Panc1 (cell line): Measurements from ENCODE around the gene GLE1. TPM values are rescaled to one million over a fixed set of nuclear protein-coding genes. Genes with fewer than 3 reads are reported as not detected.

Experiments
- ATAC-seq: fragments of 200-7000 bp; cut with Tn5 transposase; 2 replicates; pipeline ENCODE4 v1.9.1; 2020; ENCODE audit warnings: mild to moderate bottlenecking, moderate library complexity
- BruUV-seq: library from RNA; stranded (reverse); fragments of 400-500 nt; replicated peaks from 2 replicates; lab custom pipeline; 2021; lab: Mats Ljungman, UMichigan
- CTCF ChIA-PET: fragments of 300-600 bp; sonication (Branson Sonifier 250); formaldehyde crosslinking; loops from one replicate; lab custom pipeline; 2022; ENCODE audit warnings: antibody characterized with exemption; lab: Charles Lee
- POLR2A ChIA-PET: fragments of 300-600 bp; sonication (Branson Sonifier 250); formaldehyde crosslinking; loops from one replicate; lab custom pipeline; 2022; ENCODE audit warnings: antibody characterized with exemption; lab: Charles Lee
- DNase-seq: peaks from one replicate; pipeline ENCODE4 v3.0.0-alpha.2; 2010; ENCODE audit warnings: low read depth, low spot score
- H3K27ac ChIP-seq: 2 replicates; pipeline ENCODE4 v1.5.1; 2011; ENCODE audit warnings: mild to moderate bottlenecking, low read length, inconsistent platforms
- H3K27me3 ChIP-seq: fragments of 200-500 bp; sonication (Bioruptor generic); 2 replicates; pipeline ENCODE4 v1.6.0; 2014; ENCODE audit warnings: low read length, inconsistent platforms; ENCODE audit not compliant: control insufficient read depth, insufficient read depth
- H3K36me3 ChIP-seq: fragments of 200-500 bp; sonication (Bioruptor generic); 2 replicates; pipeline ENCODE4 v1.5.1; 2014; ENCODE audit warnings: inconsistent platforms, mild to moderate bottlenecking, low read length, moderate library complexity; ENCODE audit not compliant: control insufficient read depth, insufficient read depth
- H3K4me1 ChIP-seq: 2 replicates; pipeline ENCODE4 v1.5.1; 2011; ENCODE audit warnings: inconsistent platforms, mild to moderate bottlenecking, low read length, moderate library complexity; ENCODE audit not compliant: control insufficient read depth, insufficient read depth
- H3K4me3 ChIP-seq, 2 experiments: 2 replicates each; pipeline ENCODE4 v1.5.1; 2011 to 2012; ENCODE audit warnings: low read depth in 2 of 2, low read length in 2 of 2, mild to moderate bottlenecking in 2 of 2, inconsistent platforms in 1 of 2, moderate library complexity in 1 of 2
- H3K9me3 ChIP-seq: fragments of 200-500 bp; sonication (Bioruptor generic); 2 replicates; pipeline ENCODE4 v1.5.1; 2014; ENCODE audit warnings: low read depth, mild to moderate bottlenecking, inconsistent platforms, low read length, moderate library complexity; ENCODE audit not compliant: control insufficient read depth, insufficient read depth
- POLR2AphosphoS5 ChIP-seq: IDR thresholded peaks from 2 replicates; pipeline ENCODE4 v1.6.1; 2012; ENCODE audit warnings: mild to moderate bottlenecking, low read depth, low read length, moderate library complexity
- SIN3A ChIP-seq: IDR thresholded peaks from 2 replicates; pipeline ENCODE4 v1.6.1; 2012; ENCODE audit warnings: low read depth, mild to moderate bottlenecking, low read length, moderate library complexity, borderline replicate concordance; ENCODE audit not compliant: insufficient read depth
- TCF7L2 ChIP-seq: IDR thresholded peaks from 2 replicates; pipeline ENCODE4 v1.6.1; 2011; ENCODE audit warnings: mild to moderate bottlenecking, low read depth, low read length, inconsistent platforms
- in situ Hi-C: cut with HindIII; loops from 2 replicates; pipeline ENCODE4 v1.10.0; 2016; ENCODE audit warnings: low sequenced_read_pairs, low pct_unique_long_range_greater_than_20kb
- intact Hi-C: fragments of 100-400 bp; cut with micrococcal nuclease; formaldehyde crosslinking; loops from one replicate; pipeline ENCODE4 v1.10.0; 2022; ENCODE audit not compliant: unreplicated experiment
- total RNA-seq: library from RNA; stranded (reverse); gene quantifications from one replicate; pipeline ENCODE4 v1.2.1, GENCODE V29; 2021; ENCODE audit not compliant: unreplicated experiment
- TF ChIP-seq, protein P1 (sequence below), 2 experiments: IDR thresholded peaks; 2 replicates each; pipeline ENCODE4 v1.6.1; 2011 to 2012; ENCODE audit warnings: low read depth in 2 of 2, control low read depth in 1 of 2, low read length in 1 of 2, mild to moderate bottlenecking in 1 of 2, moderate library complexity in 1 of 2; ENCODE audit not compliant: insufficient read depth in 1 of 2
- TF ChIP-seq, protein P2 (sequence below): fragments of 450-650 bp; IDR thresholded peaks from 2 replicates; pipeline ENCODE4 v1.5.1; 2017; ENCODE audit warnings: mild to moderate bottlenecking

GLE1 gene
- total RNA-seq, 1 experiment from 2014 or later = 25.9 TPM

DNA sequence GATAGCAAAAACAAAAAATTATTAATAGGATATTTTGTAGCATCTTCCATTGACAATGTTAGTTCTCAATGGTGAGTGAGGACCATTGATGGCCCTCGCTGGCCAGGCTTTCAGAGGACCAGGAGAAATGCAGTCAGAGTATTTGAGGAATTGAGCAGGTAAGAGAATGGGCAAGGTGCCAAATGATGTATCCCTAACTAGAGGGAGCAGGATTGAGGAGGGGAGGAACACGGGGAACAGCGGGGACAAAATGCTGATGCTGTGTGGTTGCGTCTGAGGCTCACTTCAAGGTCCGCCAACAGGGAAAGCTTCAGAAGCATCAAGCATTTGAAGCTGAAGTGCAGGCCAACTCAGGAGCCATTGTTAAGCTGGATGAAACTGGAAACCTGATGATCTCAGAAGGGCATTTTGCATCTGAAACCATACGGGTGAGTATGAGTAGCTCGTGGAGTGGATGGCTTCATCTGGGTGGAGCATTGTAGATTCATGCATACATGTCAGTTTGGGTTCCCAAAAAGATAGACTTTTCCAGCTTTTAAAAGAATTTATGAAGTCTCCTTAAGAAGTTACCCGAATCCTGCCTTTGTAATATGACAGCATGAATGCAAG is 64.1 kb downstream of the GLE1 start:
- DNase-seq (no peak), ATAC-seq (no peak)
- intact Hi-C loops (no loop called here), in situ Hi-C loops (no loop called here)
- no TSS peak for BruUV-seq
- H3K4me3 ChIP-seq = no peak overlapping the region
- TF ChIP-seq SIN3A (no peak), POLR2AphosphoS5 (no peak), TCF7L2 (no peak)
- TF ChIP-seq, protein P1, sequence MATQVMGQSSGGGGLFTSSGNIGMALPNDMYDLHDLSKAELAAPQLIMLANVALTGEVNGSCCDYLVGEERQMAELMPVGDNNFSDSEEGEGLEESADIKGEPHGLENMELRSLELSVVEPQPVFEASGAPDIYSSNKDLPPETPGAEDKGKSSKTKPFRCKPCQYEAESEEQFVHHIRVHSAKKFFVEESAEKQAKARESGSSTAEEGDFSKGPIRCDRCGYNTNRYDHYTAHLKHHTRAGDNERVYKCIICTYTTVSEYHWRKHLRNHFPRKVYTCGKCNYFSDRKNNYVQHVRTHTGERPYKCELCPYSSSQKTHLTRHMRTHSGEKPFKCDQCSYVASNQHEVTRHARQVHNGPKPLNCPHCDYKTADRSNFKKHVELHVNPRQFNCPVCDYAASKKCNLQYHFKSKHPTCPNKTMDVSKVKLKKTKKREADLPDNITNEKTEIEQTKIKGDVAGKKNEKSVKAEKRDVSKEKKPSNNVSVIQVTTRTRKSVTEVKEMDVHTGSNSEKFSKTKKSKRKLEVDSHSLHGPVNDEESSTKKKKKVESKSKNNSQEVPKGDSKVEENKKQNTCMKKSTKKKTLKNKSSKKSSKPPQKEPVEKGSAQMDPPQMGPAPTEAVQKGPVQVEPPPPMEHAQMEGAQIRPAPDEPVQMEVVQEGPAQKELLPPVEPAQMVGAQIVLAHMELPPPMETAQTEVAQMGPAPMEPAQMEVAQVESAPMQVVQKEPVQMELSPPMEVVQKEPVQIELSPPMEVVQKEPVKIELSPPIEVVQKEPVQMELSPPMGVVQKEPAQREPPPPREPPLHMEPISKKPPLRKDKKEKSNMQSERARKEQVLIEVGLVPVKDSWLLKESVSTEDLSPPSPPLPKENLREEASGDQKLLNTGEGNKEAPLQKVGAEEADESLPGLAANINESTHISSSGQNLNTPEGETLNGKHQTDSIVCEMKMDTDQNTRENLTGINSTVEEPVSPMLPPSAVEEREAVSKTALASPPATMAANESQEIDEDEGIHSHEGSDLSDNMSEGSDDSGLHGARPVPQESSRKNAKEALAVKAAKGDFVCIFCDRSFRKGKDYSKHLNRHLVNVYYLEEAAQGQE (IDR thresholded peaks at IDR 0.05; ENCODE audit: insufficient read depth in 1 of 2, low read depth in 2 of 2, low read length in 1 of 2) = no peak
- TF ChIP-seq, protein P2, sequence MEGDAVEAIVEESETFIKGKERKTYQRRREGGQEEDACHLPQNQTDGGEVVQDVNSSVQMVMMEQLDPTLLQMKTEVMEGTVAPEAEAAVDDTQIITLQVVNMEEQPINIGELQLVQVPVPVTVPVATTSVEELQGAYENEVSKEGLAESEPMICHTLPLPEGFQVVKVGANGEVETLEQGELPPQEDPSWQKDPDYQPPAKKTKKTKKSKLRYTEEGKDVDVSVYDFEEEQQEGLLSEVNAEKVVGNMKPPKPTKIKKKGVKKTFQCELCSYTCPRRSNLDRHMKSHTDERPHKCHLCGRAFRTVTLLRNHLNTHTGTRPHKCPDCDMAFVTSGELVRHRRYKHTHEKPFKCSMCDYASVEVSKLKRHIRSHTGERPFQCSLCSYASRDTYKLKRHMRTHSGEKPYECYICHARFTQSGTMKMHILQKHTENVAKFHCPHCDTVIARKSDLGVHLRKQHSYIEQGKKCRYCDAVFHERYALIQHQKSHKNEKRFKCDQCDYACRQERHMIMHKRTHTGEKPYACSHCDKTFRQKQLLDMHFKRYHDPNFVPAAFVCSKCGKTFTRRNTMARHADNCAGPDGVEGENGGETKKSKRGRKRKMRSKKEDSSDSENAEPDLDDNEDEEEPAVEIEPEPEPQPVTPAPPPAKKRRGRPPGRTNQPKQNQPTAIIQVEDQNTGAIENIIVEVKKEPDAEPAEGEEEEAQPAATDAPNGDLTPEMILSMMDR = no peak
- H3K36me3 ChIP-seq = peaks cover 11% of the 10 kb centered on the region
- no peak overlapping the region for H3K27ac ChIP-seq
- CTCF ChIA-PET = interaction anchor here (0.5 kb wide), 1 partner anchor 13 kb away, joined by 5 read pairs; no protein-coding TSS in a partner anchor
- H3K9me3 ChIP-seq = no peaks in the 10 kb centered on the region
- no peaks in the 10 kb centered on the region for H3K4me1 ChIP-seq
- H3K27me3 ChIP-seq = no peaks in the 10 kb centered on the region
- POLR2A ChIA-PET = no interaction called here

DNA sequence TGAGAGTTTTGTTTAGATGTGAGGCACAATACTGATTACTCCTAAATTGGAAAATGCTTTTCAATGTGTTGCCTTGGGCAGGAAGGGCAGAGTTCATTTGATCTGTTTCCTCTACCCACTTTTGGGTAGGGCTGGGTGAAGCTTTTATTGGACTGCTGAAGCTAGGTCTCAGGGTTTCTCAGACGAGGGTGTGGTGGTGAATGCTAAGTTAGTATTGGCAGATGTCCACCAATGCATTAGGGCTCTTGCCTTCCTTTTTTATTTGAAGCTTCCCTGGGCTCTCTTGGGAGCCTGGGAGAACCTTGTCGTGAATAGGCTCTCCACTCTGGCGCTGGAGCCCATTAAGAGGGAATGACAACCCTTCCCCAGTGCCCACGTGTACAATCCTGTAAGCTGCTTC is 71.0 kb downstream of the GLE1 start:
- no peak for DNase-seq
- intact Hi-C loops = no loop called here
- no peak overlapping the region for H3K27ac ChIP-seq
- ChIA-PET POLR2A (no interaction called here), CTCF (no interaction called here)
- TF ChIP-seq, protein P1 (IDR thresholded peaks at IDR 0.05; ENCODE audit: insufficient read depth in 1 of 2, low read depth in 2 of 2, low read length in 1 of 2) = no peak
- TF ChIP-seq, protein P2 = no peak
- TF ChIP-seq POLR2AphosphoS5 = no peak
- TF ChIP-seq TCF7L2 = no peak
- TF ChIP-seq SIN3A = no peak
- BruUV-seq = no TSS peak
- H3K4me1 ChIP-seq = no peaks in the 10 kb centered on the region
- H3K36me3 ChIP-seq = peaks cover 38% of the 10 kb centered on the region
- no peaks in the 10 kb centered on the region for H3K9me3 ChIP-seq
- H3K27me3 ChIP-seq = no peaks in the 10 kb centered on the region
- no peak overlapping the region for H3K4me3 ChIP-seq
- in situ Hi-C loops = no loop called here
- no peak for ATAC-seq
